Spleen (tissue), 11 donors: ENCODE results near the gene SRR. TPM values are rescaled to one million over a fixed set of nuclear protein-coding genes. Genes with fewer than 3 reads are reported as not detected.

Experiments used
- DNase-seq: peaks from one replicate; pipeline ENCODE4 v3.0.0-alpha.2; 2020
- H3K27ac ChIP-seq, 8 donors: fragments of 200-600 bp; sonication (generic) in 7 of 8; 1 replicate in 4 of 8; 2 replicates in 4 of 8; pipeline versions ENCODE4 v1.5.0 to v1.8.0; 2016 to 2021; ENCODE audit warnings: inconsistent platforms in 4 of 8, mild to moderate bottlenecking in 4 of 8, moderate library complexity in 1 of 8
- H3K27me3 ChIP-seq, 7 donors: fragments of 200-600 bp; sonication (generic) in 6 of 7; replicated peaks in 1 of 7; 1 replicate in 4 of 7; 2 replicates in 3 of 7; pipeline versions ENCODE4 v1.5.0 to v1.8.0; 2016 to 2021; ENCODE audit warnings: inconsistent platforms in 3 of 7, mild to moderate bottlenecking in 1 of 7
- H3K36me3 ChIP-seq, 6 donors: fragments of 200-600 bp; sonication (generic) in 5 of 6; 1 replicate in 4 of 6; 2 replicates in 2 of 6; pipeline versions ENCODE4 v1.5.0 to v1.8.0; 2016 to 2021; ENCODE audit warnings: inconsistent platforms in 2 of 6
- H3K4me1 ChIP-seq, 6 donors: fragments of 200-600 bp; sonication (generic) in 5 of 6; 1 replicate in 3 of 6; 2 replicates in 3 of 6; pipeline versions ENCODE4 v1.5.0 to v1.8.0; 2016 to 2021; ENCODE audit warnings: inconsistent platforms in 3 of 6
- H3K4me3 ChIP-seq, 8 donors: fragments of 200-600 bp; sonication (generic) in 7 of 8; 1 replicate in 4 of 8; 2 replicates in 4 of 8; pipeline versions ENCODE4 v1.5.0 to v1.8.0; 2016 to 2021; ENCODE audit warnings: inconsistent platforms in 4 of 8, mild to moderate bottlenecking in 4 of 8, moderate library complexity in 2 of 8
- H3K9me3 ChIP-seq, 8 donors: fragments of 200-600 bp; sonication (generic) in 7 of 8; 1 replicate in 4 of 8; 2 replicates in 4 of 8; pipeline versions ENCODE4 v1.5.0 to v1.8.0; 2016 to 2021; ENCODE audit warnings: inconsistent platforms in 4 of 8
- POLR2A ChIP-seq, 3 donors: fragments of 450-650 bp; IDR thresholded peaks; one replicate each; pipeline ENCODE4 v1.5.1; 2017; ENCODE audit warnings: antibody characterized with exemption in 3 of 3, mild to moderate bottlenecking in 1 of 3
- POLR2AphosphoS5 ChIP-seq, 3 donors: sonication (generic); formaldehyde crosslinking; IDR thresholded peaks; one replicate each; pipeline ENCODE4 v1.5.1; 2017; ENCODE audit warnings: antibody characterized with exemption in 3 of 3
- WGBS, 5 donors: extraction: QIAGEN DNeasy Blood & Tissue Kit in 3 of 5; methylation state at CpG; one replicate each; pipeline versions ENCODE4 v1.1.5 to v1.1.7; 2013 to 2018; 5-methylcytosine and 5-hydroxymethylcytosine counted together
- intact Hi-C: fragments of 100-400 bp; cut with DNase I; formaldehyde crosslinking; loops from one replicate; pipeline ENCODE4 v1.15.0; 2023; ENCODE audit warnings: low total_unique reads
- polyA plus RNA-seq, 3 donors: library from polyadenylated mRNA; stranded (reverse); fragments of 200-250 nt; gene quantifications; one replicate each; pipeline ENCODE4 v1.2.1, GENCODE V29; 2013
- total RNA-seq, 7 donors: library from RNA; depleted of rRNA in 3 of 7; stranded (reverse); fragments of >200 nt in 3 of 7; fragmentation: NEBNext Ultra II Directional in 4 of 7; extraction: Animal tissue kit (Norgen Biotek cat#: 25700) in 4 of 7; gene quantifications; one replicate each; pipeline versions ENCODE4 v1.1.0 to v1.2.1, GENCODE V29; 2016 to 2021
- TF ChIP-seq, protein P1 (sequence below), 11 experiments: fragments of 200-600 bp in 7 of 11; fragments of 450-650 bp in 4 of 11; sonication (generic) in 4 of 11; IDR thresholded peaks in 8 of 11; conservative IDR thresholded peaks in 3 of 11; 1 replicate in 7 of 11; 2 replicates in 4 of 11; pipeline versions ENCODE4 v1.4.0 to v1.8.0; 2016 to 2021; ENCODE audit warnings: antibody characterized with exemption in 11 of 11, inconsistent platforms in 4 of 11, mild to moderate bottlenecking in 1 of 11
- donor health status: healthy with polysubstance abuse.
- donor health status: DM: no; HTN: no; CAD: no; lungs with moderate emphysema.
- donor health status: DM: no; HTN: no; CAD: no.
- donor health status: Bipolar disorder and iron deficiency.
- donor health status: healthy.
- donor health status: DM: no; HTN: no; CAD: no.
- donor health status: DM: yes; HTN: yes; CAD: no.

Gene SRR
- total and polyA plus RNA-seq, 10 donors: 3.5 to 16.2 (median 6.7) TPM

DNA sequence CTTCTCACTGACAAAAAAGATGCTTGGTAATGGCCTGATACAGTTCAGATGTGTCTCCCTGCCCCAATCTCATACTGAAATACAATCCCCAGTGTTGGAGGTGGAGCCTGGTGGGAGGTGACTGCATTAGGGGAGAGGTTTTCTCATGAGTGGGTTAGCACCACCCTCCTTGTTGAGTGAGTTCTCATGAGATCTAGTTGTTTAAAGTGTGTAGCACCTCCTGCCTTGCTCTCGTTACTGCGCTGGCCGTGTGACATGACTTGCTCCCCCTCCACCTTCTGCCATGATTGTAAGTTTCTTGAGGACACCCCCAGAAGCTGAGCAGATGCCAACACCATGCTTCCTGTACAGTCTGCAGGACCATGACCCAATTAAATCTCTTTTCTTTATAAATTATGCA, 27.6 kb downstream of the SRR start:
- intact Hi-C loops: no loop called here
- Histone ChIP-seq H3K9me3 (no peaks in the 10 kb centered on the region), H3K27me3 (no peaks in the 10 kb centered on the region), H3K27ac (no peak overlapping the region), H3K4me1 (peaks cover 9 to 18% (median 17%) of the 10 kb centered on the region in 6 donors), H3K36me3 (peaks cover 2 to 91% (median 84%) of the 10 kb centered on the region in 6 donors), H3K4me3 (no peak overlapping the region)
- TF ChIP-seq POLR2AphosphoS5 (IDR thresholded peaks at IDR 0.05) (no peak), POLR2A (IDR thresholded peaks at IDR 0.05) (no peak)
- TF ChIP-seq, protein P1, sequence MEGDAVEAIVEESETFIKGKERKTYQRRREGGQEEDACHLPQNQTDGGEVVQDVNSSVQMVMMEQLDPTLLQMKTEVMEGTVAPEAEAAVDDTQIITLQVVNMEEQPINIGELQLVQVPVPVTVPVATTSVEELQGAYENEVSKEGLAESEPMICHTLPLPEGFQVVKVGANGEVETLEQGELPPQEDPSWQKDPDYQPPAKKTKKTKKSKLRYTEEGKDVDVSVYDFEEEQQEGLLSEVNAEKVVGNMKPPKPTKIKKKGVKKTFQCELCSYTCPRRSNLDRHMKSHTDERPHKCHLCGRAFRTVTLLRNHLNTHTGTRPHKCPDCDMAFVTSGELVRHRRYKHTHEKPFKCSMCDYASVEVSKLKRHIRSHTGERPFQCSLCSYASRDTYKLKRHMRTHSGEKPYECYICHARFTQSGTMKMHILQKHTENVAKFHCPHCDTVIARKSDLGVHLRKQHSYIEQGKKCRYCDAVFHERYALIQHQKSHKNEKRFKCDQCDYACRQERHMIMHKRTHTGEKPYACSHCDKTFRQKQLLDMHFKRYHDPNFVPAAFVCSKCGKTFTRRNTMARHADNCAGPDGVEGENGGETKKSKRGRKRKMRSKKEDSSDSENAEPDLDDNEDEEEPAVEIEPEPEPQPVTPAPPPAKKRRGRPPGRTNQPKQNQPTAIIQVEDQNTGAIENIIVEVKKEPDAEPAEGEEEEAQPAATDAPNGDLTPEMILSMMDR (IDR thresholded peaks at IDR 0.05 in 8 of 11, conservative IDR thresholded peaks at IDR 0.05 in 3 of 11): no peak
- DNase-seq: no peak
- 62 to 97% (median 76%) methylated on average over 3 of the region's 3 CpGs for WGBS, 5 donors

DNA sequence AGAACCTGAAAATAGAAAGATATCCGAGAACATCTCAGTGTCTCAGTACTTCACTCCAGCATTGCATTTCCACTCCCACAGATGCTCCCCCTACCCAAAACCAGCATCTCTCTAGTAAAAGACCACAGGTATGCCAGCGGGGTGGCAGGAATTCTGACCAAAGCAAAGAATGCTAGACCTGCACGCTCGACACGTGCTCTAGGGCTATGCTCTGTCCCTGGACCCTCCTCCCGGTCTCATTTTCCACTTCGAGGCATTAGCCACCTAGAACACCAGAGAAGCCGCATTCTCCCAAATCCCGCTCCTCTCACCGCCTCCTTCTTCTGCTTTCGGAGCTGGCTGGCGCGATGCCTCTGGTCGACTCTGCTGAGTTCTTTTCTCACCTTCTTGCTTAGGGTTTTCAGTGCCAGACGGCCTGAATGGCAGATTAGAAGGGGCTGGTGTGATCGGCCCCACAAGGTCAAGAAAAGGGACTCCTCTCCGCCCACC, 32.0 kb downstream of the SRR start:
- TF ChIP-seq, protein P1 (IDR thresholded peaks at IDR 0.05 in 8 of 11, conservative IDR thresholded peaks at IDR 0.05 in 3 of 11): no peak
- no peak for TF ChIP-seq POLR2AphosphoS5 (IDR thresholded peaks at IDR 0.05)
- no peak for TF ChIP-seq POLR2A (IDR thresholded peaks at IDR 0.05)
- peaks cover 0 to 46% (median 42%) of the 10 kb centered on the region in 6 donors for H3K36me3 ChIP-seq
- DNase-seq: peak; percentile 72
- no peaks in the 10 kb centered on the region for H3K9me3 ChIP-seq
- intact Hi-C loops: no loop called here
- H3K4me3 ChIP-seq: peak overlapping the region; percentile 91 to 99 (median 98)
- H3K27me3 ChIP-seq: no peaks in the 10 kb centered on the region
- H3K27ac ChIP-seq: peak overlapping the region in 7 of 8 donors; percentile 73 to 87 (median 86)
- peaks cover 9 to 41% (median 29%) of the 10 kb centered on the region in 6 donors for H3K4me1 ChIP-seq
- 3 to 5% (median 4%) methylated on average over 17 of the region's 17 CpGs for WGBS, 5 donors

DNA sequence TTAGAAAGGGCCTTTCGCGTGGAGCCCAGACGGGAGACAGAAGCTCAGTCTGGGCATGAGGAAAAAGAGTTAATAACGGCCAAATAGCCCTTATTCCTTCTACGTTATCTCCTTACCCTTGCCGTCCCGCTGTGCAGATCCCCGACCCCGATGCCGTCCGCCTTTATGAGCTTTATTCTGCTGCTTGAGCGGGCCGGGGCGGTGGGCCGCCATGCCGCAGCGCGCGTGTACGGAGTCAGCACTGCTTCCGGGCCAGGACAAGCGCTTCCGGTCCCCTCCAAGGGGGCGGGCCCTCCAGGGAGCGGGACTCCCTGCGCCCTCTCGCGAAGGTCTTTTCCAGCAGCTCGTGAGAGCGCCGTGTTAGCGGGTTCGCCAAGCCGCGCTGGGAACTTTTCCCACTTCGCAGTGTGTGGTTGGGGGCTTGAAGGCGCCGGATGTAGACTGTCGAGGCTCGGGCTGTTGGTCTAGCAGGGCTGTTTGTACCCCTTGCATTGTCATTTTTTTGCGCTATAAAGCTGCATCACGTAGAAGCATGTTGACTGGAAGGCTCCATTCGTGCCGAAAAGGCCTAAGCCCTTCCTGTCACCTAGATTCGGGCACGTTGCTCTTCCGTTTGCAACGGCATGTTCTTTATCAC, 32.6 kb downstream of the SRR start, which contains the start of gene TSR1:
TSS of gene TSR1 (minus strand) at position 243 of the 637 bp plus-strand sequence. CDS start at position 213, 30 bp downstream.
- Histone ChIP-seq H3K27ac (peak within 1 kb of the TSS; percentile 73 to 87 (median 84)), H3K27me3 (no peaks in the 10 kb centered on the region), H3K4me3 (peak within 1 kb of the TSS; percentile 91 to 99 (median 98)), H3K4me1 (peaks cover 9 to 41% (median 29%) of the 10 kb centered on the region in 6 donors), H3K36me3 (peaks cover 0 to 46% (median 37%) of the 10 kb centered on the region in 6 donors), H3K9me3 (no peaks in the 10 kb centered on the region)
- intact Hi-C loops: no loop called here
- 0 to 1% (median 1%) methylated on average over 31 to 48 of the region's 48 CpGs for WGBS, 5 donors
- TF ChIP-seq POLR2A (IDR thresholded peaks at IDR 0.05) (peak in 1 of 3 donors; percentile 33), POLR2AphosphoS5 (IDR thresholded peaks at IDR 0.05) (peak; percentile 94 to 95 (median 95))
- TF ChIP-seq, protein P1 (IDR thresholded peaks at IDR 0.05 in 8 of 11, conservative IDR thresholded peaks at IDR 0.05 in 3 of 11): peak in 5 of 11 experiments; percentile 15 to 43 (median 34)
- DNase-seq: peak; percentile 98
